AG10803 (cell line): ENCODE results near the gene BPIFA1.

Source experiments
- DNase-seq: peaks from one replicate; pipeline ENCODE4 v3.0.0; 2010; ENCODE audit warnings: low read depth
- H3K4me3 ChIP-seq: 2 replicates; pipeline ENCODE4 v1.5.1; 2011; ENCODE audit warnings: mild to moderate bottlenecking, low read length, control low read depth
- CTCF ChIP-seq: conservative IDR thresholded peaks from 2 replicates; pipeline ENCODE4 v1.5.1; 2011; ENCODE audit warnings: mild to moderate bottlenecking, low read length, control low read depth, inconsistent platforms

The BPIFA1 gene

GRCh38 chr20:33287884-33288283 lies 52.1 kb downstream of the BPIFA1 start:
- no peak overlapping the region for H3K4me3 ChIP-seq
- no peak for DNase-seq
- TF ChIP-seq CTCF = no peak

- no peak overlapping the region for H3K4me3 ChIP-seq
- TF ChIP-seq CTCF = no peak
- DNase-seq = no peak
These were observed 55.1 kb downstream of the BPIFA1 start for GRCh38 chr20:33290852-33291251.

- no peak for DNase-seq
- no peak for TF ChIP-seq CTCF
These were observed 55.6 kb downstream of the BPIFA1 start for GRCh38 chr20:33291416-33291815.

GRCh38 chr20:33291830-33292355 lies 56.1 kb downstream of the BPIFA1 start:
- H3K4me3 ChIP-seq = no peak overlapping the region
- peak; percentile 94 for TF ChIP-seq CTCF
- DNase-seq = no peak

More at GRCh38 chr20:33291416-33291815, 55.6 kb downstream of the BPIFA1 start:
- H3K4me3 ChIP-seq = no peak overlapping the region
